ENCODE measurements around the gene CNN2. TPM values are rescaled to one million over a fixed set of nuclear protein-coding genes. Genes with fewer than 3 reads are reported as not detected.

Gene CNN2
- total and polyA plus RNA-seq, 9 of the 15 experiments (the other 6 are each of a cell fraction or from before 2014, with no cell fraction given): 12.1 to 174 (median 52.7) TPM

DNA sequence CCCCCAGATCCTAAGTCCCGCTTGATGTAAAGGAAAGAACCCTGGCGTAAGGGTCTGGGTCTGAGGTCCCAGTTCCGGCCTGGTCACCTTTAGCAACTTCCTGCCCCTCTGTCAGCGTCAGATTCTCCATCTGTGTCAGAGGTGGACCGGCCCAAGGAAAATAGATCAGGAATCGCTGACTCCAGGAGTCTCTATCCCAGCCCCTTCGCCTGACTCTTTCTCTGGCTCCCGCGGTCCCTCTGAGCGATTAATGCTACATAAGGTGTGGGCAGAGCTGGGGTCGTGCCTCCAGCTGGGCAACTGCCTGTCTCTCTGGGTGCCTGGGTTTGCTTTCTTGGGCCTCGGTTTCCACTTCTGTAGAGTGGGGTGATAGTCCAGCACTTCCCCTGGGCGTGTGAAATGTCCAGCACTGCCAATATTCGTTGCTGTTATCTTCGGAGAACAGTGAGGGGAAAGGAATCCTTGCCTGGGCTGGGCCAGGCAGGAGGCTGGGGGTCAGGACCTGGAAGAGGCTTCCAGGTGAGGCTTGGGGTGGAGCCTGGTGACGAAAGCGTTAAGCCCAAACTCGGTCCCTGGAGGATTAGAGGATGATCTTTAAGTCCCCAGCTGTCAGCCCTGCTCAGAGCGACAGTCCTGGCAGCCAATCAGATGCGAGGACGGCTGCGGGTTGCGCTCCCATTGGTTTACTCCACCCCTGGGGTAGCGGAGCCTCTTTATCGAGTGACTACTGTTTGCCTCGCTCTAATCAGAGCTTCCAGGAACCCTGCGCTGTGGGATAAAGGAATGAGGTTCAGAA, 14.3 kb downstream of the CNN2 start (continued):
- TF ChIP-seq, protein P1, sequence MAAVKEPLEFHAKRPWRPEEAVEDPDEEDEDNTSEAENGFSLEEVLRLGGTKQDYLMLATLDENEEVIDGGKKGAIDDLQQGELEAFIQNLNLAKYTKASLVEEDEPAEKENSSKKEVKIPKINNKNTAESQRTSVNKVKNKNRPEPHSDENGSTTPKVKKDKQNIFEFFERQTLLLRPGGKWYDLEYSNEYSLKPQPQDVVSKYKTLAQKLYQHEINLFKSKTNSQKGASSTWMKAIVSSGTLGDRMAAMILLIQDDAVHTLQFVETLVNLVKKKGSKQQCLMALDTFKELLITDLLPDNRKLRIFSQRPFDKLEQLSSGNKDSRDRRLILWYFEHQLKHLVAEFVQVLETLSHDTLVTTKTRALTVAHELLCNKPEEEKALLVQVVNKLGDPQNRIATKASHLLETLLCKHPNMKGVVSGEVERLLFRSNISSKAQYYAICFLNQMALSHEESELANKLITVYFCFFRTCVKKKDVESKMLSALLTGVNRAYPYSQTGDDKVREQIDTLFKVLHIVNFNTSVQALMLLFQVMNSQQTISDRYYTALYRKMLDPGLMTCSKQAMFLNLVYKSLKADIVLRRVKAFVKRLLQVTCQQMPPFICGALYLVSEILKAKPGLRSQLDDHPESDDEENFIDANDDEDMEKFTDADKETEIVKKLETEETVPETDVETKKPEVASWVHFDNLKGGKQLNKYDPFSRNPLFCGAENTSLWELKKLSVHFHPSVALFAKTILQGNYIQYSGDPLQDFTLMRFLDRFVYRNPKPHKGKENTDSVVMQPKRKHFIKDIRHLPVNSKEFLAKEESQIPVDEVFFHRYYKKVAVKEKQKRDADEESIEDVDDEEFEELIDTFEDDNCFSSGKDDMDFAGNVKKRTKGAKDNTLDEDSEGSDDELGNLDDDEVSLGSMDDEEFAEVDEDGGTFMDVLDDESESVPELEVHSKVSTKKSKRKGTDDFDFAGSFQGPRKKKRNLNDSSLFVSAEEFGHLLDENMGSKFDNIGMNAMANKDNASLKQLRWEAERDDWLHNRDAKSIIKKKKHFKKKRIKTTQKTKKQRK (IDR thresholded peaks at IDR 0.05; ENCODE audit: borderline replicate concordance, low read depth, low read length): peak; percentile 30; the same call in 1 of the 2 replicates
- TF ChIP-seq ZNF766 (CRISPR knock-in tag; conservative IDR thresholded peaks at IDR 0.05) (peak; percentile 61), JUN (IDR thresholded peaks at IDR 0.05; ENCODE audit: borderline replicate concordance, low read depth, low read length) (peak; percentile 51; the same call in 1 of the 2 replicates), JUN (CRISPR knock-in tag; IDR thresholded peaks at IDR 0.05; ENCODE audit: borderline replicate concordance) (no peak), ETV1 (tag; conservative IDR thresholded peaks at IDR 0.05; ENCODE audit: low read depth) (peak; percentile 47; the same call in 1 of the 2 replicates), MAZ (CRISPR knock-in tag; conservative IDR thresholded peaks at IDR 0.05 in 1 of 2, IDR thresholded peaks at IDR 0.05 in 1 of 2) (peak in 1 of 2 experiments; percentile 61; a peak in 1 of 4 replicates), FOXK1 (CRISPR knock-in tag; IDR thresholded peaks at IDR 0.05; ENCODE audit: borderline replicate concordance) (0 out of 2 replicates have a peak, but pooled peaks have one; percentile 71), SP1 (CRISPR knock-in tag; IDR thresholded peaks at IDR 0.05) (peak; percentile 77), MEIS2 (IDR thresholded peaks at IDR 0.05; ENCODE audit: partially characterized antibody) (peak; percentile 89), OTX1 (CRISPR knock-in tag; IDR thresholded peaks at IDR 0.05) (no peak), SMARCE1 (IDR thresholded peaks at IDR 0.05) (no peak; the same call in 1 of the 2 replicates), ZNF133 (CRISPR knock-in tag; IDR thresholded peaks at IDR 0.05) (no peak), CBX1 (IDR thresholded peaks at IDR 0.05; ENCODE audit: low read depth) (peak; percentile 88), CCNT2 (IDR thresholded peaks at IDR 0.05; ENCODE audit: borderline replicate concordance, extremely low read depth, insufficient read length, low read depth, low read length) (peak; percentile 69), RBM25 (IDR thresholded peaks at IDR 0.05; ENCODE audit: low read depth, low read length, severe bottlenecking) (peak; percentile 93)
- TF ChIP-seq, protein P2, sequence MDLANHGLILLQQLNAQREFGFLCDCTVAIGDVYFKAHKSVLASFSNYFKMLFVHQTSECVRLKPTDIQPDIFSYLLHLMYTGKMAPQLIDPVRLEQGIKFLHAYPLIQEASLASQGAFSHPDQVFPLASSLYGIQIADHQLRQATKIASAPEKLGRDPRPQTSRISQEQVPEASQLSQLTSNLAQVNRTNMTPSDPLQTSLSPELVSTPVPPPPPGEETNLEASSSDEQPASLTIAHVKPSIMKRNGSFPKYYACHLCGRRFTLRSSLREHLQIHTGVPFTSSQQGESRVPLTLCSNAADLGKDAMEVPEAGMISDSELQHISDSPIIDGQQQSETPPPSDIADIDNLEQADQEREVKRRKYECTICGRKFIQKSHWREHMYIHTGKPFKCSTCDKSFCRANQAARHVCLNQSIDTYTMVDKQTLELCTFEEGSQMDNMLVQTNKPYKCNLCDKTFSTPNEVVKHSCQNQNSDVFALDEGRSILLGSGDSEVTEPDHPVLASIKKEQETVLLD (IDR thresholded peaks at IDR 0.05): peak; percentile 57; the same call in 1 of the 2 replicates
- TF ChIP-seq, protein P3, sequence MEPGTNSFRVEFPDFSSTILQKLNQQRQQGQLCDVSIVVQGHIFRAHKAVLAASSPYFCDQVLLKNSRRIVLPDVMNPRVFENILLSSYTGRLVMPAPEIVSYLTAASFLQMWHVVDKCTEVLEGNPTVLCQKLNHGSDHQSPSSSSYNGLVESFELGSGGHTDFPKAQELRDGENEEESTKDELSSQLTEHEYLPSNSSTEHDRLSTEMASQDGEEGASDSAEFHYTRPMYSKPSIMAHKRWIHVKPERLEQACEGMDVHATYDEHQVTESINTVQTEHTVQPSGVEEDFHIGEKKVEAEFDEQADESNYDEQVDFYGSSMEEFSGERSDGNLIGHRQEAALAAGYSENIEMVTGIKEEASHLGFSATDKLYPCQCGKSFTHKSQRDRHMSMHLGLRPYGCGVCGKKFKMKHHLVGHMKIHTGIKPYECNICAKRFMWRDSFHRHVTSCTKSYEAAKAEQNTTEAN (CRISPR knock-in tag; IDR thresholded peaks at IDR 0.05): 0 out of 2 replicates have a peak, but pooled peaks have one; percentile 83
- TF ChIP-seq, protein P4, sequence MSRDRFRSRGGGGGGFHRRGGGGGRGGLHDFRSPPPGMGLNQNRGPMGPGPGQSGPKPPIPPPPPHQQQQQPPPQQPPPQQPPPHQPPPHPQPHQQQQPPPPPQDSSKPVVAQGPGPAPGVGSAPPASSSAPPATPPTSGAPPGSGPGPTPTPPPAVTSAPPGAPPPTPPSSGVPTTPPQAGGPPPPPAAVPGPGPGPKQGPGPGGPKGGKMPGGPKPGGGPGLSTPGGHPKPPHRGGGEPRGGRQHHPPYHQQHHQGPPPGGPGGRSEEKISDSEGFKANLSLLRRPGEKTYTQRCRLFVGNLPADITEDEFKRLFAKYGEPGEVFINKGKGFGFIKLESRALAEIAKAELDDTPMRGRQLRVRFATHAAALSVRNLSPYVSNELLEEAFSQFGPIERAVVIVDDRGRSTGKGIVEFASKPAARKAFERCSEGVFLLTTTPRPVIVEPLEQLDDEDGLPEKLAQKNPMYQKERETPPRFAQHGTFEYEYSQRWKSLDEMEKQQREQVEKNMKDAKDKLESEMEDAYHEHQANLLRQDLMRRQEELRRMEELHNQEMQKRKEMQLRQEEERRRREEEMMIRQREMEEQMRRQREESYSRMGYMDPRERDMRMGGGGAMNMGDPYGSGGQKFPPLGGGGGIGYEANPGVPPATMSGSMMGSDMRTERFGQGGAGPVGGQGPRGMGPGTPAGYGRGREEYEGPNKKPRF (IDR thresholded peaks at IDR 0.05; ENCODE audit: low read depth, low read length): no peak
